IMR-90 (cell line): ENCODE measurements around the gene CTDSPL. TPM values are rescaled to one million over a fixed set of nuclear protein-coding genes. Genes with fewer than 3 reads are reported as not detected.

Experiments used
- ATAC-seq: fragments of 200-7000 bp; cut with Tn5 transposase; 2 replicates; pipeline ENCODE4 v1.9.1; 2020; ENCODE audit warnings: low read depth, mild to moderate bottlenecking, moderate library complexity
- BruUV-seq: library from RNA; stranded (reverse); fragments of 400-500 nt; replicated peaks from 2 replicates; lab custom pipeline; 2021; lab: Mats Ljungman, UMichigan
- CTCF ChIA-PET: fragments of 300-600 bp; formaldehyde crosslinking; extraction: SDS; loops from one replicate; lab custom pipeline; 2021; ENCODE audit warnings: antibody characterized with exemption; lab: Yijun Ruan, JAX
- POLR2A ChIA-PET: fragments of 300-600 bp; sonication (Branson Sonifier 250); formaldehyde crosslinking; loops from one replicate; lab custom pipeline; 2022; ENCODE audit warnings: antibody characterized with exemption; ENCODE audit not compliant: unreplicated experiment; lab: Charles Lee
- DNase-seq: peaks from one replicate; pipeline ENCODE4 v3.0.0; 2013
- H2AFZ ChIP-seq: replicated peaks from 2 replicates; pipeline ENCODE3; 2013; ENCODE audit warnings: low read length, mild to moderate bottlenecking; ENCODE audit not compliant: poor library complexity
- H2AK5ac ChIP-seq: 2 replicates; pipeline ENCODE4 v1.6.1; 2013; ENCODE audit warnings: low read depth, low read length, inconsistent platforms
- H2AK9ac ChIP-seq: replicated peaks from 2 replicates; pipeline ENCODE3; 2013; ENCODE audit warnings: mild to moderate bottlenecking, low read depth, low read length, moderate library complexity; ENCODE audit not compliant: poor library complexity
- H2BK120ac ChIP-seq: 2 replicates; pipeline ENCODE4 v1.6.1; 2013; ENCODE audit warnings: low read depth, low read length, inconsistent platforms
- H2BK15ac ChIP-seq: 3 replicates; pipeline ENCODE4 v1.6.1; 2013; ENCODE audit warnings: low read depth, low read length, inconsistent platforms
- H2BK20ac ChIP-seq: 2 replicates; pipeline ENCODE4 v1.6.1; 2013; ENCODE audit warnings: low read depth, mild to moderate bottlenecking, inconsistent platforms, low read length, moderate library complexity
- H2BK5ac ChIP-seq: 2 replicates; pipeline ENCODE4 v1.6.1; 2013; ENCODE audit warnings: mild to moderate bottlenecking, low read depth, low read length, inconsistent platforms; ENCODE audit not compliant: poor library complexity, severe bottlenecking
- H3K14ac ChIP-seq: replicated peaks from 2 replicates; pipeline ENCODE4 v1.6.1; 2013; ENCODE audit warnings: low read depth, low read length, inconsistent platforms
- H3K18ac ChIP-seq: 2 replicates; pipeline ENCODE4 v1.6.1; 2013; ENCODE audit warnings: low read depth, low read length, control low read depth
- H3K23ac ChIP-seq: 2 replicates; pipeline ENCODE4 v1.6.1; 2013; ENCODE audit warnings: low read depth, low read length, inconsistent platforms
- H3K27ac ChIP-seq: 2 replicates; pipeline ENCODE4 v1.5.1; 2013; ENCODE audit warnings: mild to moderate bottlenecking, control low read depth, low read length; ENCODE audit not compliant: insufficient read depth
- H3K27me3 ChIP-seq: 2 replicates; pipeline ENCODE4 v1.6.1; 2013; ENCODE audit warnings: low read length; ENCODE audit not compliant: control insufficient read depth, insufficient read depth
- H3K36me3 ChIP-seq: 2 replicates; pipeline ENCODE4 v1.6.1; 2013; ENCODE audit warnings: low read length, mixed read lengths; ENCODE audit not compliant: control insufficient read depth, insufficient read depth
- H3K4ac ChIP-seq: 2 replicates; pipeline ENCODE4 v1.6.1; 2013; ENCODE audit warnings: low read depth, low read length, inconsistent platforms
- H3K4me1 ChIP-seq: 2 replicates; pipeline ENCODE4 v1.6.1; 2013; ENCODE audit warnings: low read length, mixed read lengths; ENCODE audit not compliant: control insufficient read depth, insufficient read depth
- H3K4me2 ChIP-seq: 2 replicates; pipeline ENCODE4 v1.6.1; 2013; ENCODE audit warnings: low read depth, mild to moderate bottlenecking, control low read depth, low read length, moderate library complexity
- H3K4me3 ChIP-seq: 2 replicates; pipeline ENCODE4 v1.5.1; 2013; ENCODE audit warnings: low read depth, mild to moderate bottlenecking, control low read depth, low read length, moderate library complexity; ENCODE audit not compliant: insufficient read depth
- H3K56ac ChIP-seq: 2 replicates; pipeline ENCODE4 v1.6.1; 2013; ENCODE audit warnings: low read length, inconsistent platforms; ENCODE audit not compliant: insufficient read depth; ENCODE audit errors: extremely low read depth
- H3K79me1 ChIP-seq, 2 experiments: 2 replicates each; pipeline ENCODE4 v1.6.1; 2013; ENCODE audit warnings: low read length in 2 of 2, inconsistent platforms in 1 of 2, low read depth in 1 of 2
- H3K9ac ChIP-seq: 2 replicates; pipeline ENCODE4 v1.6.1; 2013; ENCODE audit warnings: low read depth, low read length, control low read depth
- H3K9me1 ChIP-seq: 2 replicates; pipeline ENCODE4 v1.6.1; 2013; ENCODE audit warnings: low read length, inconsistent platforms; ENCODE audit not compliant: insufficient read depth
- H3K9me3 ChIP-seq: 2 replicates; pipeline ENCODE4 v1.6.1; 2013; ENCODE audit warnings: low read length; ENCODE audit not compliant: control insufficient read depth, insufficient read depth
- H4K20me1 ChIP-seq: 2 replicates; pipeline ENCODE4 v1.6.1; 2013; ENCODE audit warnings: low read length, inconsistent platforms; ENCODE audit not compliant: insufficient read depth
- H4K5ac ChIP-seq: 2 replicates; pipeline ENCODE4 v1.6.1; 2013; ENCODE audit warnings: mild to moderate bottlenecking, low read depth, low read length, control low read depth
- H4K8ac ChIP-seq, 2 experiments: 2 replicates each; pipeline ENCODE4 v1.6.1; 2013; ENCODE audit warnings: low read depth in 2 of 2, low read length in 2 of 2, control low read depth in 1 of 2, inconsistent platforms in 1 of 2
- H4K91ac ChIP-seq: 2 replicates; pipeline ENCODE4 v1.6.1; 2013; ENCODE audit warnings: low read depth, low read length, inconsistent platforms; ENCODE audit not compliant: insufficient read depth
- NFE2L2 ChIP-seq: fragments of 150-350 bp; IDR thresholded peaks from 2 replicates; pipeline ENCODE4 v1.6.1; 2016; ENCODE audit warnings: low read depth, mild to moderate bottlenecking, low read length
- WGBS, 2 experiments: methylation state at CpG; one replicate each; pipeline versions ENCODE4 v1.1.5 to v1.1.7; 2013; ENCODE audit warnings: missing lambda C conversion rate in 2 of 2; ENCODE audit not compliant: insufficient read length in 1 of 2; ENCODE audit errors: extremely low coverage in 2 of 2; 5-methylcytosine and 5-hydroxymethylcytosine counted together
- dilution Hi-C: fragments of 300-500 bp; cut with HindIII; formaldehyde crosslinking; loops from one replicate; pipeline ENCODE4 v1.14.3; 2018; ENCODE audit warnings: low sequenced_read_pairs; ENCODE audit not compliant: unreplicated experiment
- in situ Hi-C: fragments of 300-500 bp; cut with MboI; formaldehyde crosslinking; loops from 3 replicates; pipeline ENCODE4 v1.14.3; 2019; ENCODE audit warnings: low sequenced_read_pairs, inconsistent platforms, mixed read lengths
- intact Hi-C: fragments of 100-400 bp; cut with micrococcal nuclease; formaldehyde crosslinking; loops from 2 replicates; pipeline ENCODE4 v1.10.0; 2022
- polyA plus RNA-seq, 3 experiments: library from polyadenylated mRNA; depleted of rRNA; stranded (reverse); fragments of >200 nt; gene quantifications; 2 replicates each; pipeline ENCODE4 v1.2.3, GENCODE V29; 2012; ENCODE audit warnings: low replicate concordance in 1 of 3
- total RNA-seq: library from RNA; depleted of rRNA; stranded (reverse); fragments of >200 nt; gene quantifications from 2 replicates; pipeline ENCODE4 v1.2.3, GENCODE V29; 2012
- TF ChIP-seq, protein P1 (sequence below): conservative IDR thresholded peaks from 2 replicates; pipeline ENCODE4 v1.5.1; 2012; ENCODE audit warnings: mild to moderate bottlenecking, low read depth, low read length, improper control_type of control experiment

Gene CTDSPL
- total and polyA plus RNA-seq, 2 of the 4 experiments (the other 2 are of a cell fraction): 24.5 to 29.0 TPM

- no peak overlapping the region for H3K14ac ChIP-seq
- DNase-seq: no peak
- H2BK15ac ChIP-seq: no peak overlapping the region
- dilution Hi-C loops: no loop called here
- no peak overlapping the region for H2BK5ac ChIP-seq
- no peak overlapping the region for H4K5ac ChIP-seq
- H2AFZ ChIP-seq: no peak overlapping the region
- no peak overlapping the region for H3K4ac ChIP-seq
- no peaks in the 10 kb centered on the region for H3K27me3 ChIP-seq
- no peak overlapping the region for H2BK20ac ChIP-seq
- ChIA-PET CTCF (no interaction called here), POLR2A (no interaction called here)
- H3K79me1 ChIP-seq: no peaks in the 10 kb centered on the region
- ATAC-seq: no peak
- H3K23ac ChIP-seq: no peak overlapping the region
- no peak overlapping the region for H3K18ac ChIP-seq
- no peak overlapping the region for H3K4me3 ChIP-seq
- H3K4me2 ChIP-seq: no peak overlapping the region
- TF ChIP-seq NFE2L2: no peak
- TF ChIP-seq, protein P1, sequence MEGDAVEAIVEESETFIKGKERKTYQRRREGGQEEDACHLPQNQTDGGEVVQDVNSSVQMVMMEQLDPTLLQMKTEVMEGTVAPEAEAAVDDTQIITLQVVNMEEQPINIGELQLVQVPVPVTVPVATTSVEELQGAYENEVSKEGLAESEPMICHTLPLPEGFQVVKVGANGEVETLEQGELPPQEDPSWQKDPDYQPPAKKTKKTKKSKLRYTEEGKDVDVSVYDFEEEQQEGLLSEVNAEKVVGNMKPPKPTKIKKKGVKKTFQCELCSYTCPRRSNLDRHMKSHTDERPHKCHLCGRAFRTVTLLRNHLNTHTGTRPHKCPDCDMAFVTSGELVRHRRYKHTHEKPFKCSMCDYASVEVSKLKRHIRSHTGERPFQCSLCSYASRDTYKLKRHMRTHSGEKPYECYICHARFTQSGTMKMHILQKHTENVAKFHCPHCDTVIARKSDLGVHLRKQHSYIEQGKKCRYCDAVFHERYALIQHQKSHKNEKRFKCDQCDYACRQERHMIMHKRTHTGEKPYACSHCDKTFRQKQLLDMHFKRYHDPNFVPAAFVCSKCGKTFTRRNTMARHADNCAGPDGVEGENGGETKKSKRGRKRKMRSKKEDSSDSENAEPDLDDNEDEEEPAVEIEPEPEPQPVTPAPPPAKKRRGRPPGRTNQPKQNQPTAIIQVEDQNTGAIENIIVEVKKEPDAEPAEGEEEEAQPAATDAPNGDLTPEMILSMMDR: no peak
- no peaks in the 10 kb centered on the region for H3K9me3 ChIP-seq
- no peak overlapping the region for H2AK9ac ChIP-seq
- 95% methylated on average over 10 of the region's 16 CpGs; no CpG with 5 or more reads in 1 of the 2 experiments for WGBS, 2 experiments
- no peak overlapping the region for H4K91ac ChIP-seq
- peaks cover 34% of the 10 kb centered on the region for H3K36me3 ChIP-seq
- no peak overlapping the region for H2BK120ac ChIP-seq
- H3K56ac ChIP-seq: no peak overlapping the region
- intact Hi-C loops: no loop called here
- peaks cover 8% of the 10 kb centered on the region; the same call in 1 of the 2 replicates for H4K20me1 ChIP-seq
- no peak overlapping the region for H4K8ac ChIP-seq
- H3K4me1 ChIP-seq: no peaks in the 10 kb centered on the region
- H2AK5ac ChIP-seq: no peak overlapping the region
- in situ Hi-C loops: no loop called here
- H3K9me1 ChIP-seq: peaks cover 8% of the 10 kb centered on the region; the same call in 1 of the 2 replicates
- BruUV-seq: no TSS peak
- no peak overlapping the region for H3K27ac ChIP-seq
- H3K9ac ChIP-seq: no peak overlapping the region
These were observed 144.8 kb downstream of the CTDSPL start for GRCh38 chr3:38006445-38006995.
